D341Med (cell line): ENCODE results near the gene LHPP.

ENCODE experiments used
- DNase-seq: peaks from one replicate; pipeline ENCODE4 v3.0.0; 2012; ENCODE audit warnings: low spot score

Gene LHPP

GRCh38 chr10:124644771-124645415 is 183.3 kb downstream of the LHPP start:
- DNase-seq, result no peak

GRCh38 chr10:124645467-124646095 is 184.0 kb downstream of the LHPP start:
- no peak for DNase-seq

GRCh38 chr10:124646483-124647352 is 185.1 kb downstream of the LHPP start:
- no peak for DNase-seq

GRCh38 chr10:124647421-124648130 is 186.0 kb downstream of the LHPP start:
- no peak for DNase-seq

GRCh38 chr10:124648131-124648475 is 186.5 kb downstream of the LHPP start:
- no peak for DNase-seq

GRCh38 chr10:124648738-124649137 is 187.1 kb downstream of the LHPP start:
- no peak for DNase-seq

- no peak for DNase-seq
These were observed 187.6 kb downstream of the LHPP start for GRCh38 chr10:124649214-124649613.

GRCh38 chr10:124650263-124650662 is 188.6 kb downstream of the LHPP start:
- no peak for DNase-seq

- no peak for DNase-seq
These were observed 189.3 kb downstream of the LHPP start for GRCh38 chr10:124650820-124651401.

- no peak for DNase-seq
These were observed 189.8 kb downstream of the LHPP start for GRCh38 chr10:124651402-124651891.

GRCh38 chr10:124652200-124652599 is 190.6 kb downstream of the LHPP start:
- no peak for DNase-seq

GRCh38 chr10:124652701-124653100 is 191.1 kb downstream of the LHPP start:
- DNase-seq, result no peak

GRCh38 chr10:124653311-124653710 is 191.7 kb downstream of the LHPP start:
- DNase-seq, result no peak

GRCh38 chr10:124653811-124654651 is 192.4 kb downstream of the LHPP start:
- DNase-seq, result peak; percentile 44

GRCh38 chr10:124654686-124655085 is 193.1 kb downstream of the LHPP start:
- no peak for DNase-seq

- DNase-seq, result no peak
These were observed 193.8 kb downstream of the LHPP start for GRCh38 chr10:124655191-124656112.

- no peak for DNase-seq
These were observed 194.5 kb downstream of the LHPP start for GRCh38 chr10:124656113-124656490.

- no peak for DNase-seq
These were observed 194.9 kb downstream of the LHPP start for GRCh38 chr10:124656541-124656940.

- no peak for DNase-seq
These were observed 196.2 kb downstream of the LHPP start for GRCh38 chr10:124657806-124658205.
